Measurements from ENCODE around the gene LIFR. TPM values are rescaled to one million over a fixed set of nuclear protein-coding genes. Genes with fewer than 3 reads are reported as not detected.
A peak's percentile ranks its signal among the peaks of the same experiment; 100 is the strongest.

The LIFR gene
- total RNA-seq, 1 experiment from 2014 or later, result 7.8 TPM

- H3K9ac ChIP-seq (ENCODE audit: extremely low read depth, insufficient read length, low read length), result peak overlapping the region; percentile 97
- DNase-seq, result no peak
- H4K20me1 ChIP-seq (ENCODE audit: control insufficient read depth, insufficient read depth, insufficient read length), result no peaks in the 10 kb centered on the region
- no peak overlapping the region for H4K91ac ChIP-seq (ENCODE audit: insufficient read length, low read depth, low read length)
- no peak overlapping the region for H2AFZ ChIP-seq (ENCODE audit: low read length)
- H3K27me3 Mint-ChIP-seq (ENCODE audit: low read depth), result peaks cover 6% of the 10 kb centered on the region
- H3K27me3 ChIP-seq (ENCODE audit: insufficient read depth, low read length), result no peaks in the 10 kb centered on the region
- no peak overlapping the region for H4K5ac ChIP-seq (ENCODE audit: insufficient read length, low read depth, low read length)
- peaks cover 16 to 17% of the 10 kb centered on the region in 2 experiments for H3K4me1 Mint-ChIP-seq
- H3K18ac ChIP-seq (ENCODE audit: insufficient read length, low read depth, low read length), result no peak overlapping the region
- no peak overlapping the region for H2BK20ac ChIP-seq (ENCODE audit: low read depth, low read length, poor library complexity, severe bottlenecking)
- no peak overlapping the region for H3T11ph ChIP-seq (ENCODE audit: low read length)
- no CpG with 5 or more reads among the region's 6 CpGs for WGBS (ENCODE audit: extremely low coverage, insufficient read length, low lambda C conversion rate)
- peaks cover 0 to 2% (median 0%) of the 10 kb centered on the region in 3 experiments; a peak in 2 of 7 replicates for H3K36me3 Mint-ChIP-seq (ENCODE audit: insufficient read depth in 1 of 3, low read depth in 3 of 3)
- H3K14ac ChIP-seq (ENCODE audit: insufficient read depth, low read length), result no peak overlapping the region
- no peak overlapping the region for H2AK5ac ChIP-seq (ENCODE audit: insufficient read length, low read length)
- no peak overlapping the region for H3K56ac ChIP-seq (ENCODE audit: insufficient read length, low read depth, low read length)
- H3K27ac ChIP-seq (ENCODE audit: insufficient read length, low read depth, low read length), result no peak overlapping the region
- H3K9me3 Mint-ChIP-seq, result no peaks in the 10 kb centered on the region
- peaks cover 9% of the 10 kb centered on the region for H3K23me2 ChIP-seq (ENCODE audit: insufficient read length, low read depth, low read length, poor library complexity, severe bottlenecking)
- no peak overlapping the region for H4K8ac ChIP-seq (replicated peaks; ENCODE audit: insufficient read length, low read depth, low read length)
- no peaks in the 10 kb centered on the region; the same call in 1 of the 2 replicates for H3K4me1 ChIP-seq (ENCODE audit: insufficient read depth, low read length)
- no peak overlapping the region for H2BK5ac ChIP-seq (ENCODE audit: insufficient read length, low read length)
- H3K23ac ChIP-seq (ENCODE audit: insufficient read length, low read depth, low read length), result no peak overlapping the region
- H2BK12ac ChIP-seq (ENCODE audit: insufficient read length, low read depth, low read length), result no peak overlapping the region
- peak overlapping the region; percentile 85 to 91 for H3K4me3 Mint-ChIP-seq
- no peaks in the 10 kb centered on the region for H3K9me3 ChIP-seq (ENCODE audit: control insufficient read depth, low read depth, low read length)
- no peak overlapping the region for H3K27ac Mint-ChIP-seq
- H3K79me1 ChIP-seq (ENCODE audit: insufficient read depth, low read depth, low read length, poor library complexity, severe bottlenecking), result peaks cover 3% of the 10 kb centered on the region
- no peaks in the 10 kb centered on the region; the same call in 1 of the 2 replicates for H3K79me2 ChIP-seq (ENCODE audit: insufficient read depth, low read length)
- H3K4me2 ChIP-seq (ENCODE audit: insufficient read depth, insufficient read length, low read length), result peak overlapping the region; percentile 100
- no peak for TF ChIP-seq CTCF (conservative IDR thresholded peaks at IDR 0.05)
- H2BK15ac ChIP-seq (ENCODE audit: low read depth, low read length), result no peak overlapping the region
- H3K4ac ChIP-seq (ENCODE audit: low read depth, low read length), result no peak overlapping the region
- no peak overlapping the region for H2BK120ac ChIP-seq (ENCODE audit: low read depth, low read length, poor library complexity, severe bottlenecking)
Measured at GRCh38 chr5:38557792-38558191, 1.3 kb upstream of the LIFR start.

Measured in H9 (cell line).